KMS-11 (cell line): ENCODE results near the gene RPS2.
A peak's percentile ranks its signal among the peaks of the same experiment; 100 is the strongest.

Experiments
- H2AFZ ChIP-seq: fragments of 200-600 bp; sonication (generic); 2 replicates; pipeline ENCODE4 v1.6.1; 2016; ENCODE audit warnings: antibody characterized with exemption, mixed run types, low read depth
- H3K27ac ChIP-seq: fragments of 200-600 bp; sonication (generic); 2 replicates; pipeline ENCODE4 v1.6.1; 2016; ENCODE audit warnings: mild to moderate bottlenecking, mixed run types
- H3K27me3 ChIP-seq: fragments of 200-600 bp; sonication (generic); 2 replicates; pipeline ENCODE4 v1.6.1; 2017; ENCODE audit warnings: mild to moderate bottlenecking, low read depth, mixed run types, moderate library complexity; ENCODE audit not compliant: insufficient read depth
- H3K36me3 ChIP-seq: fragments of 200-600 bp; sonication (generic); 2 replicates; pipeline ENCODE4 v1.6.1; 2017; ENCODE audit warnings: mild to moderate bottlenecking, mixed run types; ENCODE audit not compliant: insufficient read depth
- H3K4me1 ChIP-seq: fragments of 200-600 bp; sonication (generic); 2 replicates; pipeline ENCODE4 v1.6.1; 2016; ENCODE audit warnings: mild to moderate bottlenecking, low read depth, mixed run types; ENCODE audit not compliant: poor library complexity, severe bottlenecking
- H3K4me2 ChIP-seq: fragments of 200-600 bp; sonication (generic); 2 replicates; pipeline ENCODE4 v1.7.0; 2016; ENCODE audit warnings: mild to moderate bottlenecking, mixed run types
- H3K4me3 ChIP-seq: fragments of 200-600 bp; sonication (generic); IDR thresholded peaks from 2 replicates; pipeline ENCODE4 v1.6.1; 2017; ENCODE audit warnings: low read depth, low read length, mixed read lengths; ENCODE audit not compliant: insufficient read depth
- H3K79me2 ChIP-seq: fragments of 200-600 bp; sonication (generic); 2 replicates; pipeline ENCODE4 v1.6.1; 2016; ENCODE audit warnings: low read depth, mixed run types; ENCODE audit not compliant: insufficient read depth
- H3K9ac ChIP-seq: fragments of 200-600 bp; sonication (generic); 2 replicates; pipeline ENCODE4 v1.6.1; 2016; ENCODE audit warnings: mild to moderate bottlenecking, mixed run types
- H4K20me1 ChIP-seq: fragments of 200-600 bp; sonication (generic); 2 replicates; pipeline ENCODE4 v1.6.1; 2016; ENCODE audit warnings: mild to moderate bottlenecking, mixed run types; ENCODE audit not compliant: insufficient read depth
- TF ChIP-seq, protein P1 (sequence below): fragments of 200-600 bp; sonication (generic); conservative IDR thresholded peaks from 2 replicates; pipeline ENCODE4 v1.6.1; 2017; ENCODE audit warnings: low read depth, mild to moderate bottlenecking, antibody characterized with exemption, low read length, moderate library complexity, mixed read lengths

RPS2 gene

GRCh38 chr16:1993731-1994131 is 29.1 kb upstream of the RPS2 start:
- Histone ChIP-seq H3K4me3 (no peak overlapping the region), H3K27me3 (peaks cover 5% of the 10 kb centered on the region), H3K4me1 (peaks cover 23% of the 10 kb centered on the region), H3K4me2 (no peak overlapping the region), H2AFZ (no peak overlapping the region), H3K36me3 (no peaks in the 10 kb centered on the region), H3K9ac (no peak overlapping the region), H3K27ac (no peak overlapping the region), H4K20me1 (no peaks in the 10 kb centered on the region), H3K79me2 (no peaks in the 10 kb centered on the region)
- TF ChIP-seq, protein P1, sequence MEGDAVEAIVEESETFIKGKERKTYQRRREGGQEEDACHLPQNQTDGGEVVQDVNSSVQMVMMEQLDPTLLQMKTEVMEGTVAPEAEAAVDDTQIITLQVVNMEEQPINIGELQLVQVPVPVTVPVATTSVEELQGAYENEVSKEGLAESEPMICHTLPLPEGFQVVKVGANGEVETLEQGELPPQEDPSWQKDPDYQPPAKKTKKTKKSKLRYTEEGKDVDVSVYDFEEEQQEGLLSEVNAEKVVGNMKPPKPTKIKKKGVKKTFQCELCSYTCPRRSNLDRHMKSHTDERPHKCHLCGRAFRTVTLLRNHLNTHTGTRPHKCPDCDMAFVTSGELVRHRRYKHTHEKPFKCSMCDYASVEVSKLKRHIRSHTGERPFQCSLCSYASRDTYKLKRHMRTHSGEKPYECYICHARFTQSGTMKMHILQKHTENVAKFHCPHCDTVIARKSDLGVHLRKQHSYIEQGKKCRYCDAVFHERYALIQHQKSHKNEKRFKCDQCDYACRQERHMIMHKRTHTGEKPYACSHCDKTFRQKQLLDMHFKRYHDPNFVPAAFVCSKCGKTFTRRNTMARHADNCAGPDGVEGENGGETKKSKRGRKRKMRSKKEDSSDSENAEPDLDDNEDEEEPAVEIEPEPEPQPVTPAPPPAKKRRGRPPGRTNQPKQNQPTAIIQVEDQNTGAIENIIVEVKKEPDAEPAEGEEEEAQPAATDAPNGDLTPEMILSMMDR: no peak

- no peak overlapping the region for H3K27ac ChIP-seq
- peaks cover 5% of the 10 kb centered on the region for H3K27me3 ChIP-seq
- no peaks in the 10 kb centered on the region for H4K20me1 ChIP-seq
- peaks cover 23% of the 10 kb centered on the region for H3K4me1 ChIP-seq
- TF ChIP-seq, protein P1: no peak
- no peak overlapping the region for H3K4me2 ChIP-seq
- no peak overlapping the region for H3K4me3 ChIP-seq
- no peaks in the 10 kb centered on the region for H3K79me2 ChIP-seq
- H2AFZ ChIP-seq: peak overlapping the region; percentile 81; the same call in 1 of the 2 replicates
- no peak overlapping the region for H3K9ac ChIP-seq
- no peaks in the 10 kb centered on the region for H3K36me3 ChIP-seq
These were observed 28.2 kb upstream of the RPS2 start for GRCh38 chr16:1992704-1993317.

DNA sequence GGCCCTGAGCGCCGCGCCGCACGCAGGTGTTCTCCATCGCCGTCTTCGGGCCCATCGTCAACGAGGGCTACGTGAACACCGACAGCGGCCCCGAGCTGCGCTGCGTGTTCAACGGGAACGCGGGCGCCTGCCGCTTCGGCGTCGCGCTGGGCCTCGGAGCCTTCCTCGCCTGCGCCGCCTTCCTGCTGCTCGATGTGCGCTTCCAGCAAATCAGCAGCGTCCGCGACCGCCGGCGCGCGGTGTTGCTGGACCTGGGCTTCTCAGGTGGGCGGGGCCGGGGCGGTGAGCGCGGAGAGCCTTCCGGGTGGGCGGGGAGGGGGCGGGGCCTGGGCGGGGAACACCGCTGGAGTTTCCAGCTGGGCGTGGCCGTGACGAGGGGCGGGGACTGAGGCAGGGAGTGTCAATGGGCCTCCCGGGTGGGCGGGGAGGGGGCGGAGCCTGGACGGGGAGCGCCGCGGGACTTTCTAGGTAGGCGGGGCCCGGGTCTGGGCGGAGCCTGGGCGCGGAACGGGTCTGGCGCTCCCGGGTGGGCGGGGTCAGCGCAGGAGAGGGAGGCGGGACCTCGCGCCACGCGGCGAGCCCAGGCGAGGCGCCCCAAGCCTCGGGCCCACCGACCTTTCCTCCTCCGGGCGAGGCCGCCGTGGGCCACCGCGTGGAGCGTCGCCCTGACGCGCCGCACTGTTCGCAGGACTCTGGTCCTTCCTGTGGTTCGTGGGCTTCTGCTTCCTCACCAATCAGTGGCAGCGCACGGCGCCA is 27.5 kb upstream of the RPS2 start:
- no peaks in the 10 kb centered on the region for H3K79me2 ChIP-seq
- TF ChIP-seq, protein P1: no peak
- peak overlapping the region; percentile 31; the same call in 1 of the 2 replicates for H3K4me2 ChIP-seq
- no peak overlapping the region for H3K4me3 ChIP-seq
- H3K36me3 ChIP-seq: no peaks in the 10 kb centered on the region
- peaks cover 23% of the 10 kb centered on the region for H3K4me1 ChIP-seq
- H3K27ac ChIP-seq: no peak overlapping the region
- no peaks in the 10 kb centered on the region for H4K20me1 ChIP-seq
- H3K27me3 ChIP-seq: peaks cover 5% of the 10 kb centered on the region
- peak overlapping the region; percentile 81 for H2AFZ ChIP-seq
- H3K9ac ChIP-seq: no peak overlapping the region

GRCh38 chr16:1991588-1991947 is 26.9 kb upstream of the RPS2 start:
- TF ChIP-seq, protein P1: no peak
- H2AFZ ChIP-seq: no peak overlapping the region
- no peaks in the 10 kb centered on the region for H4K20me1 ChIP-seq
- H3K4me2 ChIP-seq: peak overlapping the region; percentile 31; the same call in 1 of the 2 replicates
- H3K4me1 ChIP-seq: peaks cover 23% of the 10 kb centered on the region
- no peaks in the 10 kb centered on the region for H3K79me2 ChIP-seq
- H3K9ac ChIP-seq: no peak overlapping the region
- H3K4me3 ChIP-seq: no peak overlapping the region
- no peaks in the 10 kb centered on the region for H3K36me3 ChIP-seq
- H3K27ac ChIP-seq: no peak overlapping the region
- peaks cover 5% of the 10 kb centered on the region for H3K27me3 ChIP-seq
